ENCODE measurements around the gene FFAR1. TPM values are rescaled to one million over a fixed set of nuclear protein-coding genes. Genes with fewer than 3 reads are reported as not detected.

The FFAR1 gene
- total and polyA plus RNA-seq, 2 of the 8 experiments (the other 6 are each of a cell fraction or from before 2014, with no cell fraction given): not detected

DNA sequence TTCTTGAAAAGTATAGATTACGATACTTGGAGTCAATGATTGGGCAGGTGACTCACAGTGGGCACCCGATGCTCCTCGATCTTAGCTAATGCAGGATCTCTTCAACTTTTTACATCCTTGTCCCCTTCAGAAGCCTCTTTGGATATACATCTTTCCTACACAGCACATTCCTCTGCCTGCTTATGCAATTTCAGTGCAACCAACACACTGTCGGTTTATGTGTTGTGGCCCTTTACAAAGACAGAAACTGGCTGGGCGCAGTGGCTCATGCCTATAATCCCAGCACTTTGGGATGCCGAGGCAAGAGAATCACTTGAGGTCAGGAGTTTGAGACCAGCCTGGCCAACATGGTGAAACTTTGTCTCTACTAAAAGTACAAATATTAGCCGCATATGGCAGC, 25.8 kb downstream of the FFAR1 start:
- no peak overlapping the region for H2AK5ac ChIP-seq (ENCODE audit: low read depth, low read length)
- no peak overlapping the region for H4K91ac ChIP-seq (replicated peaks; ENCODE audit: insufficient read length, low read length)
- DNase-seq (ENCODE audit: low read depth in 1 of 2, low spot score in 2 of 2): no peak
- no peak overlapping the region for H2BK20ac ChIP-seq (ENCODE audit: low read length)
- no peak overlapping the region for H2BK5ac ChIP-seq (ENCODE audit: low read depth, low read length)
- no peak overlapping the region for H3K56ac ChIP-seq (replicated peaks; ENCODE audit: insufficient read length, low read depth, low read length)
- H3K14ac ChIP-seq (ENCODE audit: insufficient read length): no peak overlapping the region
- no peaks in the 10 kb centered on the region for H3K9me3 ChIP-seq (ENCODE audit: insufficient read depth in 2 of 2, low read depth in 1 of 2, low read length in 1 of 2)
- no peak overlapping the region for H3K18ac ChIP-seq (ENCODE audit: extremely low read depth, low read length)
- 80% methylated on average over 7 of the region's 7 CpGs; no CpG with 5 or more reads in 1 of the 2 experiments for WGBS, 2 experiments (ENCODE audit: extremely low coverage in 1 of 2, insufficient coverage in 1 of 2, insufficient read length in 1 of 2, insufficient replicate concordance in 2 of 2, low coverage in 1 of 2, low lambda C conversion rate in 2 of 2, missing lambda C conversion rate in 1 of 2)
- H2AFZ ChIP-seq (ENCODE audit: low read length): no peak overlapping the region
- no peak overlapping the region for H4K8ac ChIP-seq (ENCODE audit: extremely low read depth, insufficient read depth, low read length)
- no peak overlapping the region for H2BK15ac ChIP-seq (ENCODE audit: low read length)
- FAIRE-seq: no peak
- no peaks in the 10 kb centered on the region for H4K20me1 ChIP-seq (replicated peaks in 1 of 2; ENCODE audit: control insufficient read depth in 1 of 2, insufficient read depth in 2 of 2, low read length in 2 of 2)
- H3K79me1 ChIP-seq (ENCODE audit: low read depth, low read length): no peaks in the 10 kb centered on the region
- H3K27me3 ChIP-seq (replicated peaks in 1 of 4; ENCODE audit: control insufficient read depth in 3 of 4, extremely low read depth in 1 of 4, insufficient read depth in 3 of 4, low read length in 3 of 4): peaks cover 0 to 2% (median 0%) of the 10 kb centered on the region in 4 experiments; a peak in 1 of 7 replicates
- no peak overlapping the region for H3K4me2 ChIP-seq (ENCODE audit: insufficient read depth in 1 of 2, low read depth in 2 of 2, low read length in 2 of 2)
- H3K36me3 ChIP-seq (ENCODE audit: control insufficient read depth in 2 of 4, insufficient read depth in 4 of 4, low read length in 3 of 4): no peaks in the 10 kb centered on the region
- H4K5ac ChIP-seq (ENCODE audit: insufficient read length, low read depth, low read length): no peak overlapping the region
- H3K4ac ChIP-seq (replicated peaks; ENCODE audit: insufficient read length, low read depth, low read length): no peak overlapping the region
- H3K9ac ChIP-seq (replicated peaks in 1 of 4; ENCODE audit: extremely low read depth in 1 of 4, low read depth in 3 of 4, low read length in 3 of 4): no peak overlapping the region
- CTCF ChIA-PET (ENCODE audit: partially characterized antibody): no interaction called here
- no peaks in the 10 kb centered on the region for H3K79me2 ChIP-seq (ENCODE audit: control insufficient read depth in 1 of 2, insufficient read depth in 2 of 2, low read length in 2 of 2)
- H3K23ac ChIP-seq (ENCODE audit: insufficient read length): no peak overlapping the region
- H3K27ac ChIP-seq (ENCODE audit: low read depth, low read length): no peak overlapping the region
- POLR2A ChIA-PET (ENCODE audit: partially characterized antibody): no interaction called here
- no peak overlapping the region for H3K4me3 ChIP-seq (ENCODE audit: extremely low read depth in 1 of 4, insufficient read depth in 2 of 4, low read depth in 3 of 4, low read length in 4 of 4)
- H2BK120ac ChIP-seq (replicated peaks; ENCODE audit: low read depth, low read length): no peak overlapping the region
- no peaks in the 10 kb centered on the region for H3K23me2 ChIP-seq (ENCODE audit: low read depth, low read length)
- no peaks in the 10 kb centered on the region for H3K4me1 ChIP-seq (replicated peaks in 1 of 4; ENCODE audit: control insufficient read depth in 3 of 4, insufficient read depth in 4 of 4, low read length in 3 of 4)
- H2BK12ac ChIP-seq (ENCODE audit: low read depth, low read length): no peak overlapping the region
- TF ChIP-seq SUZ12 (IDR thresholded peaks at IDR 0.05; ENCODE audit: low read length) (no peak), CHD1 (IDR thresholded peaks at IDR 0.05; ENCODE audit: low read depth, low read length) (no peak), TEAD4 (IDR thresholded peaks at IDR 0.05; ENCODE audit: low read depth, low read length) (no peak), JUND (IDR thresholded peaks at IDR 0.05; ENCODE audit: low read length) (no peak), JUN (IDR thresholded peaks at IDR 0.05; ENCODE audit: low read depth, low read length) (no peak), SP2 (IDR thresholded peaks at IDR 0.05; ENCODE audit: low read length) (no peak), GTF2F1 (IDR thresholded peaks at IDR 0.05; ENCODE audit: borderline replicate concordance, low read depth, low read length) (no peak), SIRT6 (IDR thresholded peaks at IDR 0.05; ENCODE audit: low read length) (no peak), SIN3A (conservative IDR thresholded peaks at IDR 0.05 in 1 of 2, IDR thresholded peaks at IDR 0.05 in 1 of 2; ENCODE audit: low read depth in 1 of 2, low read length in 2 of 2) (no peak), SP1 (IDR thresholded peaks at IDR 0.05; ENCODE audit: low read depth, low read length) (no peak), NANOG (IDR thresholded peaks at IDR 0.05; ENCODE audit: insufficient read depth, low read depth, low read length, poor library complexity, severe bottlenecking) (no peak), TCF12 (IDR thresholded peaks at IDR 0.05; ENCODE audit: low read depth, low read length) (no peak)
- TF ChIP-seq, protein P1, sequence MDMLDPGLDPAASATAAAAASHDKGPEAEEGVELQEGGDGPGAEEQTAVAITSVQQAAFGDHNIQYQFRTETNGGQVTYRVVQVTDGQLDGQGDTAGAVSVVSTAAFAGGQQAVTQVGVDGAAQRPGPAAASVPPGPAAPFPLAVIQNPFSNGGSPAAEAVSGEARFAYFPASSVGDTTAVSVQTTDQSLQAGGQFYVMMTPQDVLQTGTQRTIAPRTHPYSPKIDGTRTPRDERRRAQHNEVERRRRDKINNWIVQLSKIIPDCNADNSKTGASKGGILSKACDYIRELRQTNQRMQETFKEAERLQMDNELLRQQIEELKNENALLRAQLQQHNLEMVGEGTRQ (IDR thresholded peaks at IDR 0.05; ENCODE audit: low read length): no peak
